Measurements from ENCODE around the gene COX6B2. TPM values are rescaled to one million over a fixed set of nuclear protein-coding genes. Genes with fewer than 3 reads are reported as not detected.

The COX6B2 gene
- total RNA-seq, 4 donors from 2014 or later, result 4.0 to 58.7 (median 21.0) TPM

DNA sequence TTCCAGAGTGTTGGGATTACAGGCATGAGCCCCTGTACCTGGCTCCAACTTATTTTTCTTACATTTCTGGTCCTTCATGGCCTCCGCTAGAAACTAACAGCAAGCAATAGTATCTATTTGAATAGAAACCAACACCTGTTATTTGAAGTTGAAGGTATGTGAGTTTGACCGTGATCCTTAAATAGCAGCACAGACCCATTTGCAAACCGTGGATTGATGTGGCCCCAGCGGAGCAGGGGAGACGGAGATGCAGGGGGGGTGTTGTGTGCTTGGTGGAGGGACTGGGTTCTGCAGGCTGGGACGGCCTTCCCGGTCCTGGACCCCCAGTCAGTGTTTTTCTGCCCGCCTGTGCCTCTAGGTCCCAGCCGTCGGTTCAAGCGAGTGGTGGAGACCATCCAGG is 46.2 kb downstream of the COX6B2 start:
- no peak for TF ChIP-seq EP300 (IDR thresholded peaks at IDR 0.05; ENCODE audit: low read depth)
- TF ChIP-seq POLR2A (IDR thresholded peaks at IDR 0.05), result no peak
- TF ChIP-seq, protein P1, sequence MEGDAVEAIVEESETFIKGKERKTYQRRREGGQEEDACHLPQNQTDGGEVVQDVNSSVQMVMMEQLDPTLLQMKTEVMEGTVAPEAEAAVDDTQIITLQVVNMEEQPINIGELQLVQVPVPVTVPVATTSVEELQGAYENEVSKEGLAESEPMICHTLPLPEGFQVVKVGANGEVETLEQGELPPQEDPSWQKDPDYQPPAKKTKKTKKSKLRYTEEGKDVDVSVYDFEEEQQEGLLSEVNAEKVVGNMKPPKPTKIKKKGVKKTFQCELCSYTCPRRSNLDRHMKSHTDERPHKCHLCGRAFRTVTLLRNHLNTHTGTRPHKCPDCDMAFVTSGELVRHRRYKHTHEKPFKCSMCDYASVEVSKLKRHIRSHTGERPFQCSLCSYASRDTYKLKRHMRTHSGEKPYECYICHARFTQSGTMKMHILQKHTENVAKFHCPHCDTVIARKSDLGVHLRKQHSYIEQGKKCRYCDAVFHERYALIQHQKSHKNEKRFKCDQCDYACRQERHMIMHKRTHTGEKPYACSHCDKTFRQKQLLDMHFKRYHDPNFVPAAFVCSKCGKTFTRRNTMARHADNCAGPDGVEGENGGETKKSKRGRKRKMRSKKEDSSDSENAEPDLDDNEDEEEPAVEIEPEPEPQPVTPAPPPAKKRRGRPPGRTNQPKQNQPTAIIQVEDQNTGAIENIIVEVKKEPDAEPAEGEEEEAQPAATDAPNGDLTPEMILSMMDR (IDR thresholded peaks at IDR 0.05), result no peak
- no peak for TF ChIP-seq POLR2AphosphoS5 (IDR thresholded peaks at IDR 0.05)
- WGBS, 2 donors (ENCODE audit: low coverage in 1 of 2), result 89% methylated on average over 6 of the region's 11 CpGs; no CpG with 5 or more reads in 1 of the 2 donors
- no peak overlapping the region for H3K4me3 ChIP-seq
- DNase-seq, result no peak
- intact Hi-C loops (cut with DNase I; ENCODE audit: low total_unique reads) (no loop called here), in situ Hi-C loops (cut with MboI; ENCODE audit: low pct_ligation_motif_present in 1 of 4, low pct_unique_long_range_greater_than_20kb in 1 of 4, low sequenced_read_pairs in 3 of 4) (no loop called here)
- no peaks in the 10 kb centered on the region for H3K4me1 ChIP-seq
- H3K36me3 ChIP-seq, result no peaks in the 10 kb centered on the region
- no peaks in the 10 kb centered on the region for H3K27me3 ChIP-seq
- no peak overlapping the region for H3K27ac ChIP-seq
- no peaks in the 10 kb centered on the region for H3K9me3 ChIP-seq

DNA sequence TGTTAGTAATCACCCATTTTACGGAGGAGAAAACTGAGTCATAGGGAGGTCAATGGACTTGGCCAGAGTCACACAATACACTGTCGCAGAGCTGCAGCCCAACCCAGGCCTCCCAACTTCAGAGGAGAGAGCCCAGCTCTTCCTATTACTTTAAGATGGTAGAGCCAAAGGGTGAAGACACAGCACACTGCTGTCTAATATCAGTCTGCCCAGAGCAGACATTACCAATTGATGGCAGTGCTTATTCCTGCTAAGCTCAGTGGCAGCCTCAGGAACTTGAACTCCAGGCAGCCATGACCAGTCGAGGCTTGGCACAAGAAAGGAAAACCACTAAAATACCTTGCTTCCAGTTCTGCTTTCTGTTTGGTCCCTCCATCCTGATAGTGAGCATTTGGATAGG is 47.8 kb downstream of the COX6B2 start:
- 43 to 64% methylated on average over 1 to 3 of the region's 3 CpGs for WGBS, 2 donors (ENCODE audit: low coverage in 1 of 2)
- in situ Hi-C loops (cut with MboI; ENCODE audit: low pct_ligation_motif_present in 1 of 4, low pct_unique_long_range_greater_than_20kb in 1 of 4, low sequenced_read_pairs in 3 of 4) (no loop called here), intact Hi-C loops (cut with DNase I; ENCODE audit: low total_unique reads) (no loop called here)
- TF ChIP-seq POLR2A (IDR thresholded peaks at IDR 0.05), result no peak
- Histone ChIP-seq H3K27ac (no peak overlapping the region), H3K9me3 (no peaks in the 10 kb centered on the region), H3K4me1 (peaks cover 0 to 6% (median 5%) of the 10 kb centered on the region in 4 donors), H3K27me3 (no peaks in the 10 kb centered on the region), H3K4me3 (no peak overlapping the region), H3K36me3 (no peaks in the 10 kb centered on the region)
- DNase-seq, result no peak

GRCh38 chr19:55305983-55306562 is 48.4 kb downstream of the COX6B2 start:
- no peak for DNase-seq
- no peaks in the 10 kb centered on the region for H3K27me3 ChIP-seq
- H3K27ac ChIP-seq, result no peak overlapping the region
- intact Hi-C loops (cut with DNase I; ENCODE audit: low total_unique reads), result no loop called here
- H3K36me3 ChIP-seq, result no peaks in the 10 kb centered on the region
- WGBS, 2 donors (ENCODE audit: low coverage in 1 of 2), result 89% methylated on average over 17 of the region's 17 CpGs; no CpG with 5 or more reads in 1 of the 2 donors
- peaks cover 4 to 10% (median 9%) of the 10 kb centered on the region in 4 donors for H3K4me1 ChIP-seq
- TF ChIP-seq POLR2A (IDR thresholded peaks at IDR 0.05) (no peak), EP300 (IDR thresholded peaks at IDR 0.05; ENCODE audit: low read depth) (no peak), POLR2AphosphoS5 (IDR thresholded peaks at IDR 0.05) (no peak)
- TF ChIP-seq, protein P1 (IDR thresholded peaks at IDR 0.05), result no peak
- H3K4me3 ChIP-seq, result no peak overlapping the region
- no peaks in the 10 kb centered on the region for H3K9me3 ChIP-seq
- in situ Hi-C loops (cut with MboI; ENCODE audit: low pct_ligation_motif_present in 1 of 4, low pct_unique_long_range_greater_than_20kb in 1 of 4, low sequenced_read_pairs in 3 of 4), result no loop called here

DNA sequence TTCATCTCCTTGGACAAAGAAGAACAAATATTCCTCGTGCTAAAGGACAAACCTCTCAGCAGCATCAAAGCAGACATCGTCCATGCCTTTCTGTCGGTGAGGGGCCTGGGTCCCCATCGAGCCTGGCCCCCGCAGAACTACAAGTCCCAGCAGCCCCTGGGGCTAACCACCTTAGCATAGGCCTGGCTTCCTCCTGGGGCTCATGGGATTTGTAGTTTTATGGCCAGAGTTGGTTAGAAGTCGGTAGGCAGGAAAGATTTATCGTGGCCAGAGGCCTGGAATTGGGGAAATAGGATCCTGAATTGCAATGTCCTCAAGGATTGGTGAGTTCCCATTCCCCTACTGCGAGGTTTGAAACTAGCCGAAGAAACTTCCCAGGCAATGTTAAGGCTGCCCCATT is 49.0 kb downstream of the COX6B2 start:
- intact Hi-C loops (cut with DNase I; ENCODE audit: low total_unique reads), result no loop called here
- Histone ChIP-seq H3K27me3 (no peaks in the 10 kb centered on the region), H3K36me3 (no peaks in the 10 kb centered on the region), H3K9me3 (no peaks in the 10 kb centered on the region), H3K4me1 (peaks cover 4 to 10% (median 9%) of the 10 kb centered on the region in 4 donors), H3K4me3 (no peak overlapping the region), H3K27ac (no peak overlapping the region)
- TF ChIP-seq, protein P1 (IDR thresholded peaks at IDR 0.05), result no peak
- TF ChIP-seq EP300 (IDR thresholded peaks at IDR 0.05; ENCODE audit: low read depth) (no peak), POLR2AphosphoS5 (IDR thresholded peaks at IDR 0.05) (no peak), POLR2A (IDR thresholded peaks at IDR 0.05) (no peak)
- DNase-seq, result no peak
- 58 to 84% methylated on average over 3 to 7 of the region's 9 CpGs for WGBS, 2 donors (ENCODE audit: low coverage in 1 of 2)
- in situ Hi-C loops (cut with MboI; ENCODE audit: low pct_ligation_motif_present in 1 of 4, low pct_unique_long_range_greater_than_20kb in 1 of 4, low sequenced_read_pairs in 3 of 4), result no loop called here

DNA sequence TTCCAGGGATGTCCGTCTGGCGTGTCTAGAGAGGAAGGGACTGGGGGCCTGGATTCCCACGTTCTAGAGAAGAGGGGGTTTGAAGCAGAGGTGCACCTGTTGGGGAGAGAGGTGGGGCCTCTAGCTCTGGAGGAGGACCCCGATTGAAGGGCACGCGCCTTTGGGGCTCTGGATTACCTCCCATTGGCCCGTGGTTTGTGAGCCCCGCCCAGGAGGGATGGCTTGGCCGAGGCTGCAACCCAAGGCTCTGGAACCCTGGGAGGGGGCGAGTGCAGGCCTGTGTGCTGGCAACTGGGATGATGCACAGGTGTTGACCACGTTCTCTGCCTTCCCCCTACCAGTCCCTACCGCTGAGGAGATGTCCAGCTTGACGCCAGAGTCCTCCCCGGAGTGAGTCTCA is 49.5 kb downstream of the COX6B2 start:
- TF ChIP-seq, protein P1 (IDR thresholded peaks at IDR 0.05), result no peak
- TF ChIP-seq EP300 (IDR thresholded peaks at IDR 0.05; ENCODE audit: low read depth), result no peak
- no peak for TF ChIP-seq POLR2AphosphoS5 (IDR thresholded peaks at IDR 0.05)
- no peak for TF ChIP-seq POLR2A (IDR thresholded peaks at IDR 0.05)
- no peak overlapping the region for H3K4me3 ChIP-seq
- intact Hi-C loops (cut with DNase I; ENCODE audit: low total_unique reads) (loop anchor here (5.0 kb wide), 1 partner anchor 77 kb away; the partner anchor contains the start of gene TMEM238), in situ Hi-C loops (cut with MboI; ENCODE audit: low pct_ligation_motif_present in 1 of 4, low pct_unique_long_range_greater_than_20kb in 1 of 4, low sequenced_read_pairs in 3 of 4) (no loop called here)
- peaks cover 4 to 10% (median 9%) of the 10 kb centered on the region in 4 donors for H3K4me1 ChIP-seq
- no peak for DNase-seq
- no peaks in the 10 kb centered on the region for H3K27me3 ChIP-seq
- WGBS, 2 donors (ENCODE audit: low coverage in 1 of 2), result 82 to 85% methylated on average over 2 to 14 of the region's 14 CpGs
- H3K27ac ChIP-seq, result no peak overlapping the region
- no peaks in the 10 kb centered on the region for H3K9me3 ChIP-seq
- no peaks in the 10 kb centered on the region for H3K36me3 ChIP-seq
